Measurements from ENCODE around the gene METTL3. TPM values are rescaled to one million over a fixed set of nuclear protein-coding genes. Genes with fewer than 3 reads are reported as not detected.

The METTL3 gene
- total RNA-seq (54.4 and 59.9 TPM in 2 replicates), polyA plus RNA-seq (39.2 and 44.0 TPM in 2 replicates), polyA minus RNA-seq (ENCODE audit: low replicate concordance) (71.9 and 80.8 TPM in 2 replicates)
- 22.2 and 29.1 TPM in 2 replicates for polyA plus RNA-seq (2012)

DNA sequence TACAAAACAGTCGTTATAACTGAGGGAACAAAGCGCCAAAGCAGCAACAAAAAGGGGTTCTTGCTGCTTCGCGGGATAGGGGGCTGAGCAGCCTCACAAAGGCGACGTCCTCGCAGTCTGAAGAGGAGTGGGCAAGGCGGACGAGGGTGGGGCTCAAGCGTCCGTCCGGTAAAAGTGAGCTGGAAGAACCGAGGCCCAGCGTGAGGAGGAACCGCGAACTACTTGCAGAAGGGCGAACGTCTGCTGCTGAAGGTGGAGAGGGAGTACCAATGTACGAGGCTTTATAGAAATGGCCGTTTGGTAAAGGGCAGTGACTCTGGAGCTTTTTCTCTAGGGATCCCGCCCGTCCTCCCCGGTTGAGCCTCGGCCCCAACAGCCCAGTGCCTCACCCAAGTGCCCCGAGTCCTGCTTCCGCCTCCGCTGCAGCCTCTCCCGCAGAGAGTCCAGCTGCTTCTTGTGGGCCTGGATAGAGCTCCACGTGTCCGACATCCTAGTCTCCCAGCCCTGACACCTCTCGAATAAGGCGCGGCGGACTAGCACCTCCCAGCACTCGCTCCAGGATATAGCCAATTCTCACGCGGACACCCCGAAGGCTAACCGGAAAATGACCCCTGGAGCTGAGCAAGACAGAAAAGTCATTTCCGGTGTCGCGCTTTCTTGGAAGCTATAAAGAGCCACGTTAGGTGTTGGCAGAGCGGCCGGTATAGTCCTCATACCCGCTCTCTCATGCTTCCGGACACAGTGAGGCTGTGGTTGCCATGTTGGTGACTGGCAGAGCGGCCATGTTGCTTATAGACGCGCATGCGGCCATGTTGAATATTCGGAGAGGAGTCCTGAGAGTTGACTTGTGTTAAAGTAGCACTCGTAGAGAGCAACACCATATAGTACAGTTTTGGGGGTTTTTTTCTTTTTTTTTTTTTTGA is at the start of gene METTL3:
TSS of gene METTL3 (minus strand) at position 606 of the 923 bp plus-strand sequence. CDS start at position 489, 117 bp downstream.
- Histone ChIP-seq H2AFZ (ENCODE audit: low read length) (peak within 1 kb of the TSS; percentile 94), H3K9me3 (ENCODE audit: control insufficient read depth, insufficient read depth, low read depth, low read length) (no peaks in the 10 kb centered on the region), H3K4me2 (ENCODE audit: extremely low read depth, insufficient read depth, low read length) (peak within 1 kb of the TSS; percentile 99), H3K9ac (ENCODE audit: insufficient read depth, low read length) (peak within 1 kb of the TSS; percentile 76), H3K27ac (ENCODE audit: insufficient read depth, low read length) (peak within 1 kb of the TSS; percentile 96), H4K20me1 (ENCODE audit: control insufficient read depth, extremely low read depth, insufficient read depth, low read length) (no peaks in the 10 kb centered on the region), H3K36me3 (ENCODE audit: control insufficient read depth, insufficient read depth, low read length) (peaks cover 3% of the 10 kb centered on the region), H3K4me1 (ENCODE audit: control insufficient read depth, extremely low read depth, insufficient read depth, low read length) (peaks cover 2% of the 10 kb centered on the region), H3K27me3 (ENCODE audit: control insufficient read depth, insufficient read depth, low read length) (no peaks in the 10 kb centered on the region), H3K79me2 (ENCODE audit: control insufficient read depth, insufficient read depth, low read length) (peaks cover 43% of the 10 kb centered on the region), H3K4me3 (replicated peaks in 1 of 4; ENCODE audit: control extremely low read depth in 1 of 4, insufficient read depth in 1 of 4, low read depth in 3 of 4, low read length in 4 of 4) (peak within 1 kb of the TSS; percentile 91 to 100 (median 95))
- DNase-seq (ENCODE audit: low read depth in 2 of 2) = peak; percentile 99
- TF ChIP-seq EZH2 (IDR thresholded peaks at IDR 0.05; ENCODE audit: low read length, missing control alignments) = no peak
- TF ChIP-seq, protein P1, sequence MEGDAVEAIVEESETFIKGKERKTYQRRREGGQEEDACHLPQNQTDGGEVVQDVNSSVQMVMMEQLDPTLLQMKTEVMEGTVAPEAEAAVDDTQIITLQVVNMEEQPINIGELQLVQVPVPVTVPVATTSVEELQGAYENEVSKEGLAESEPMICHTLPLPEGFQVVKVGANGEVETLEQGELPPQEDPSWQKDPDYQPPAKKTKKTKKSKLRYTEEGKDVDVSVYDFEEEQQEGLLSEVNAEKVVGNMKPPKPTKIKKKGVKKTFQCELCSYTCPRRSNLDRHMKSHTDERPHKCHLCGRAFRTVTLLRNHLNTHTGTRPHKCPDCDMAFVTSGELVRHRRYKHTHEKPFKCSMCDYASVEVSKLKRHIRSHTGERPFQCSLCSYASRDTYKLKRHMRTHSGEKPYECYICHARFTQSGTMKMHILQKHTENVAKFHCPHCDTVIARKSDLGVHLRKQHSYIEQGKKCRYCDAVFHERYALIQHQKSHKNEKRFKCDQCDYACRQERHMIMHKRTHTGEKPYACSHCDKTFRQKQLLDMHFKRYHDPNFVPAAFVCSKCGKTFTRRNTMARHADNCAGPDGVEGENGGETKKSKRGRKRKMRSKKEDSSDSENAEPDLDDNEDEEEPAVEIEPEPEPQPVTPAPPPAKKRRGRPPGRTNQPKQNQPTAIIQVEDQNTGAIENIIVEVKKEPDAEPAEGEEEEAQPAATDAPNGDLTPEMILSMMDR (conservative IDR thresholded peaks at IDR 0.05 in 1 of 2, IDR thresholded peaks at IDR 0.05 in 1 of 2; ENCODE audit: low read depth in 1 of 2, low read length in 2 of 2) = no peak

DNA sequence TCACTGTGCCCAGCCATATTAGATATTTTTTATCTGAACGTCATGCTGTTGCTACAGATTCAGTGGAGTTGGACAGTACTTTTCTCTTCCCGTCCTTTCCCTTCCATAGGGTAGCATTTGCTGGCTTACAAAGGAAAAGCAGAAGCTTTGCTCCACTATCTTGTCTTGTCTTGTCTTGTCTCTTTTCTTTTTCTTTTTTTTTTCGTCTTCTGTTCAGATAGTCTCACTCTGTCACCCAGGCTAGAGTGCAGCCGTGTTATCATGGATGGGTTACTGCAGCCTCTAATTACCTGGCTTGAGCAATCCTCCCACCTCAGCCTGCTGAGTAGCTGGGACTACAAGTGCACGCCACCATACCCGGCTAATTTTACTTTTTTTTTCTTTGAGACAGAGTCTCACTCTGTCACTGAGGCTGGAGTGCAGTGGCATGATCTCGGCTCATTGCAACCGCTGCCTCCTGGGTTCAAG is 47.6 kb upstream of the METTL3 start:
- no peak for DNase-seq (ENCODE audit: low read depth in 2 of 2)
- Histone ChIP-seq H3K36me3 (ENCODE audit: control insufficient read depth, insufficient read depth, low read length) (no peaks in the 10 kb centered on the region), H4K20me1 (ENCODE audit: control insufficient read depth, extremely low read depth, insufficient read depth, low read length) (no peaks in the 10 kb centered on the region), H2AFZ (ENCODE audit: low read length) (no peak overlapping the region), H3K27me3 (ENCODE audit: control insufficient read depth, insufficient read depth, low read length) (no peaks in the 10 kb centered on the region), H3K79me2 (ENCODE audit: control insufficient read depth, insufficient read depth, low read length) (no peaks in the 10 kb centered on the region), H3K9ac (ENCODE audit: insufficient read depth, low read length) (no peak overlapping the region), H3K27ac (ENCODE audit: insufficient read depth, low read length) (no peak overlapping the region), H3K9me3 (ENCODE audit: control insufficient read depth, insufficient read depth, low read depth, low read length) (no peaks in the 10 kb centered on the region), H3K4me1 (ENCODE audit: control insufficient read depth, extremely low read depth, insufficient read depth, low read length) (no peaks in the 10 kb centered on the region), H3K4me3 (replicated peaks in 1 of 4; ENCODE audit: control extremely low read depth in 1 of 4, insufficient read depth in 1 of 4, low read depth in 3 of 4, low read length in 4 of 4) (no peak overlapping the region), H3K4me2 (ENCODE audit: extremely low read depth, insufficient read depth, low read length) (no peak overlapping the region)
- TF ChIP-seq, protein P1 (conservative IDR thresholded peaks at IDR 0.05 in 1 of 2, IDR thresholded peaks at IDR 0.05 in 1 of 2; ENCODE audit: low read depth in 1 of 2, low read length in 2 of 2) = no peak

DNA sequence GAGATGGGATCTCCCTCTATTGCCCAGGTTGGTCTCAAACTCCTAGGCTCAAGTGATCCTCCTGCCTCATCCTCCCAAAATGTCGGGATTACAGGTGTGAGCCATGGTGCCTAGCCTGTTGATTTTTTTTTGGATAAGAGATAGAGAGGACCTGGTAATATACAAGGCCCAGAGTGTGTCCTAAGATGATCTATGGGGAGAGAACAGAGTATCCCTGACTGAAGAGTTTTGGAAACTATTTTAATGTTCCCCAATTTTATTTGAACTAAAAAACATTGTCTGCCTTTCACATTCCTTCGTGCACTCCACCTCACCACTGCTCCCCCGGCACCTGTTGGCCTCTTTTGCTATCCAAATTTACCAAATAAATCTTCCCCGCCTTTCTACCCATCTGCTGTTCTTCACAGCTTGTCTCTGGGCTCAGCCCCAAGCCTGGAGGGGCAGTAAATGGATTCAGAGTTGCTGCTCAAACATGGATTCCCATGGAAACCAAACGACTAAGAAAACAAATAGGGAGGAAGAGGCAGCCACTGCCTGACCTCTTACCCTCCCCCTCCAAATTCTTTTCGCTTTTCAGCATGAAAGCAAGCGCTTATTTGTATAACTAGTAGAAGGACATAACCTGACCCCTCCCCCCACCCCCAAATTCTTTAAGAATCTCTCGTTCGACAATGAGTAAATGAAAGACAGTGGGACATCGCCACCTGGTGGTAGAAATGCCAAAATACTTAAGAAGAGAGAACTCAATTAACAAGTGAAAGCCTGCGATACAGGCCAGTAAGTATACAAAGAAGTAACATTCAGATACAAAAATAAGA is 46.2 kb upstream of the METTL3 start:
- Histone ChIP-seq H2AFZ (ENCODE audit: low read length) (peak overlapping the region; percentile 6), H3K27me3 (ENCODE audit: control insufficient read depth, insufficient read depth, low read length) (no peaks in the 10 kb centered on the region), H3K9me3 (ENCODE audit: control insufficient read depth, insufficient read depth, low read depth, low read length) (no peaks in the 10 kb centered on the region), H3K79me2 (ENCODE audit: control insufficient read depth, insufficient read depth, low read length) (no peaks in the 10 kb centered on the region), H3K4me2 (ENCODE audit: extremely low read depth, insufficient read depth, low read length) (peak overlapping the region; percentile 76), H3K9ac (ENCODE audit: insufficient read depth, low read length) (no peak overlapping the region), H3K27ac (ENCODE audit: insufficient read depth, low read length) (peak overlapping the region; percentile 17), H4K20me1 (ENCODE audit: control insufficient read depth, extremely low read depth, insufficient read depth, low read length) (no peaks in the 10 kb centered on the region), H3K4me1 (ENCODE audit: control insufficient read depth, extremely low read depth, insufficient read depth, low read length) (no peaks in the 10 kb centered on the region), H3K4me3 (replicated peaks in 1 of 4; ENCODE audit: control extremely low read depth in 1 of 4, insufficient read depth in 1 of 4, low read depth in 3 of 4, low read length in 4 of 4) (peak overlapping the region in 3 of 4 experiments; percentile 1 to 59 (median 46)), H3K36me3 (ENCODE audit: control insufficient read depth, insufficient read depth, low read length) (no peaks in the 10 kb centered on the region)
- no peak for TF ChIP-seq EZH2 (IDR thresholded peaks at IDR 0.05; ENCODE audit: low read length, missing control alignments)
- TF ChIP-seq, protein P1 (conservative IDR thresholded peaks at IDR 0.05 in 1 of 2, IDR thresholded peaks at IDR 0.05 in 1 of 2; ENCODE audit: low read depth in 1 of 2, low read length in 2 of 2) = peak; percentile 59 to 64
- peak; percentile 74 to 91 for DNase-seq (ENCODE audit: low read depth in 2 of 2)
